Activated CD8-positive, alpha-beta T cell treated with anti-CD3 and anti-CD28 coated beads, Interleukin-2, amount 10 ng/mL, durations not matched to agents 7 days and 5 days (primary cell): Measurements from ENCODE around the gene CNOT11. TPM values are rescaled to one million over a fixed set of nuclear protein-coding genes. Genes with fewer than 3 reads are reported as not detected.
"Not testable (repeated sequence)": the region's sequence is repeated elsewhere in the genome, so short reads cannot be mapped to it uniquely, and the experiment has no call there.

Source experiments
- ATAC-seq: fragments of 150-1000 bp; cut with Tn5 transposase; one replicate; pipeline ENCODE4 v1.10.0; 2021; ENCODE audit warnings: moderate library complexity
- CTCF ChIA-PET: fragments of 350-600 bp; sonication (Branson Sonifier 250); formaldehyde crosslinking; loops from one replicate; lab custom pipeline; 2021; ENCODE audit warnings: antibody characterized with exemption; lab: Charles Lee
- POLR2A ChIA-PET: fragments of 350-600 bp; sonication (Branson Sonifier 250); formaldehyde crosslinking; loops from one replicate; lab custom pipeline; 2021; ENCODE audit warnings: antibody characterized with exemption; lab: Charles Lee
- DNase-seq: peaks from one replicate; pipeline ENCODE4 v3.0.0-alpha.2; 2020
- H3K27ac Mint-ChIP-seq: one replicate; pipeline ENCODE4 v1.8.0; 2021; ENCODE audit warnings: mild to moderate bottlenecking, mixed read lengths
- H3K27me3 Mint-ChIP-seq: one replicate; pipeline ENCODE4 v1.8.0; 2021; ENCODE audit warnings: low read depth, mixed read lengths
- H3K36me3 Mint-ChIP-seq: one replicate; pipeline ENCODE4 v1.8.0; 2021; ENCODE audit warnings: low read depth, mixed read lengths
- H3K4me1 Mint-ChIP-seq: one replicate; pipeline ENCODE4 v1.8.0; 2021; ENCODE audit warnings: low read depth, mixed read lengths
- H3K4me3 Mint-ChIP-seq: one replicate; pipeline ENCODE4 v1.8.0; 2021; ENCODE audit warnings: mild to moderate bottlenecking, mixed read lengths
- H3K9me3 Mint-ChIP-seq: one replicate; pipeline ENCODE4 v1.8.0; 2022; ENCODE audit warnings: mixed read lengths; ENCODE audit not compliant: insufficient read depth
- microRNA-seq: library from miRNA; unstranded; fragments of <30 nt; microRNA quantifications from one replicate; pipeline ENCODE4 v1.2.0, GENCODE V29; 2022
- total RNA-seq, 2 experiments: library from RNA; stranded (reverse); gene quantifications; one replicate each; pipeline ENCODE4 v1.2.3, GENCODE V29; 2021

The CNOT11 gene
- total RNA-seq, 2 experiments from 2014 or later: 64.4 to 64.7 TPM

GRCh38 chr2:101310090-101310833 is 57.6 kb downstream of the CNOT11 start:
- CTCF ChIA-PET: interaction anchor here (0.9 to 3.3 kb wide), 5 partner anchors 23 to 390 kb away, joined by 3 to 10 read pairs (median 3); no protein-coding TSS in a partner anchor
- H3K27me3 Mint-ChIP-seq: no peaks in the 10 kb centered on the region
- H3K27ac Mint-ChIP-seq: no peak overlapping the region
- H3K9me3 Mint-ChIP-seq: no peaks in the 10 kb centered on the region
- H3K4me3 Mint-ChIP-seq: no peak overlapping the region
- H3K36me3 Mint-ChIP-seq: peaks cover 24% of the 10 kb centered on the region
- ATAC-seq: no peak
- peaks cover 55% of the 10 kb centered on the region for H3K4me1 Mint-ChIP-seq
- POLR2A ChIA-PET: interaction anchor here (1.4 kb wide), 1 partner anchor 29 kb away, joined by 4 read pairs; no protein-coding TSS in a partner anchor
- DNase-seq: no peak

- no peaks in the 10 kb centered on the region for H3K9me3 Mint-ChIP-seq
- DNase-seq: no peak
These were observed 58.4 kb downstream of the CNOT11 start for GRCh38 chr2:101310834-101311695.

DNA sequence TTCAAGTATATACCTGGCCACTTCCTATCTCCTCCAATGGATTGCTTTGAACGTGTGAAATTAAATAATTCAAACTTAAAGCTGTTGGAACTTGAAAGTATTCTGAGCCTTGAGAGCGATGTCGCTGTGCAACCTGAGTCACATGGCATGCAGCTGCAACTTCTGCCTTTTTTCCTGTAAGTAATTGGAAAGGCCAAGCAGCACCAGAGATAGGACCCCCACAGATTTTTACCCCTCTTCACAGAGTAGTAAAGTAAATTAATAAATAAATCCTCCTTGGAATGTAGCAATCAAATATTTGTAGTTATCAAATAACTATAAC is 59.0 kb downstream of the CNOT11 start:
- Mint-ChIP-seq H3K27me3 (peaks cover 2% of the 10 kb centered on the region), H3K4me3 (peak overlapping the region; percentile 12), H3K36me3 (peaks cover 11% of the 10 kb centered on the region), H3K27ac (peak overlapping the region; percentile 75), H3K9me3 (no peaks in the 10 kb centered on the region), H3K4me1 (peaks cover 52% of the 10 kb centered on the region)
- POLR2A ChIA-PET: interaction anchor here (1.1 to 1.2 kb wide), 2 partner anchors 19 to 58 kb away, joined by 3 to 4 read pairs; partner anchors contain the start of gene CNOT11
- CTCF ChIA-PET: interaction anchor here (1.0 to 3.3 kb wide), 5 partner anchors 22 to 71 kb away, joined by 3 to 10 read pairs (median 4); no protein-coding TSS in a partner anchor
- no peak for DNase-seq
- ATAC-seq: no peak

More at GRCh38 chr2:101310834-101311695, 58.4 kb downstream of the CNOT11 start:
- ChIA-PET POLR2A (interaction anchor here (1.1 to 1.4 kb wide), 3 partner anchors 20 to 58 kb away, joined by 3 to 4 read pairs (median 4); partner anchors contain the start of gene CNOT11), CTCF (interaction anchor here (0.9 to 3.3 kb wide), 8 partner anchors 22 to 389 kb away, joined by 3 to 10 read pairs (median 4); no protein-coding TSS in a partner anchor)
- Mint-ChIP-seq H3K27me3 (no peaks in the 10 kb centered on the region), H3K27ac (peak overlapping the region; percentile 75), H3K4me1 (peaks cover 52% of the 10 kb centered on the region), H3K4me3 (peak overlapping the region; percentile 12), H3K36me3 (peaks cover 16% of the 10 kb centered on the region)
- no peak for ATAC-seq

DNA sequence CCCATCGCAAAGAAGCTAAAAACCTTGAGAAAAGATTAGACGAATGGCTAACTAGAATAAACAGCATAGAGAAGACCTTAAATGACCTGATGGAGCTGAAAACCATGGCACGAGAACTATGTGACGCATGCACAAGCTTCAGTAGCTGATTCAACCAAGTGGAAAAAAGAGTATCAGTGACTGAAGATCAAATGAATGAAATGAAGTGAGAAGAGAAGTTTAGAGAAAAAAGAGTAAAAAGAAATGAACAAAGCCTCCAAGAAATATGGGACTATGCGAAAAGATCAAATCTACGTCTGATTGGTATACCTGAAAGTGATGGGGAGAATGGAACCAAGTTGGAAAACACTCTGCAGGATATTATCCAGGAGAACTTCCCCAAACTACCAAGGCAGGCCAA is 63.9 kb downstream of the CNOT11 start:
- POLR2A ChIA-PET, H3K4me3 Mint-ChIP-seq, H3K27ac Mint-ChIP-seq, H3K36me3 Mint-ChIP-seq, H3K9me3 Mint-ChIP-seq, DNase-seq, ATAC-seq: not testable (repeated sequence)
- CTCF ChIA-PET: interaction anchor here (1.4 kb wide), 1 partner anchor 9 kb away, joined by 3 read pairs; no protein-coding TSS in a partner anchor
- Mint-ChIP-seq H3K4me1 (peaks cover 25% of the 10 kb centered on the region), H3K27me3 (peaks cover 13% of the 10 kb centered on the region)

Small RNA genes within 50 kb of the gene (microRNA-seq; reads per million reads assigned to microRNA genes)
- gene MIR5696: 9.8 reads per million, percentile 24 among the genes with 10 or more reads in this experiment

Other genes with a start within 250 kb of the CNOT11 start
- under 1 TPM; 0.29 to 0.70 TPM for gene TBC1D8, start 101.5 kb upstream of the CNOT11 start, total RNA-seq
- gene RNF149, start 55.8 kb downstream of the CNOT11 start, total RNA-seq: 10 to 100 TPM; 64.2 to 71.5 TPM
- not detected for gene CREG2, start 134.6 kb downstream of the CNOT11 start, total RNA-seq
- 1 to 10 TPM; 2.2 to 2.8 TPM for gene RFX8, start 222.2 kb downstream of the CNOT11 start, total RNA-seq